ENCODE results near the gene CELA3A.
"Not testable (repeated sequence)": the region's sequence is repeated elsewhere in the genome, so short reads cannot be mapped to it uniquely, and the experiment has no call there.

DNA sequence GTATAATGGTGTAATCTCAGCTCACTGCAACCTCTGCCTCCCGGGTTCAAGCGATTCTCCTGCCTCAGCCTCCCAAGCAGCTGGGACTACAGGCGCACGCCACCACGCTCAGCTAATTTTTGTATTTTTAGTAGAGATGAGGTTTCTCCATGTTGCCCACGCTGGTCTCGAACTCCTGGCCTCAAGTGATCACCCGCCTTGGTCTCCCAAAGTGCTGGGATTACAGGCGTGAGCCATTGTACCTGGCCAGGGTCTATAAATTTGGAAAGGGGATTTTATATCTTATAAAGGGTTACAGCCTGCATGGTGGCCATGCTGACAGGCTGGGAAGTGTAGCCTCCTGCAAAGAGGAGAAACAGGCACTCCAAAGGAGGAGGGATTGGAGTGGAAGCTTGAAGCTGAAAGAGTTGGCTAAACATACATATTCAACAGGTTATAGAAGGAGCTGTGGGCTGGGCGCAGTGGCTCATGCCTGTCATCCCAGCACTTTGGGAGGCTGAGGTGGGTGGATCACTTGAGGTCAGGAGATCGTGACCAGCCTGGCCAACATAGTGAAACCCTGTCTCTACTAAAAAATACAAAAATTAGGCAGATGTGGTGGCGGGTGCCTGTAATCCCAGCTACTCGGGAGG is 13.2 kb downstream of the CELA3A start:
- TF ChIP-seq, protein P1, sequence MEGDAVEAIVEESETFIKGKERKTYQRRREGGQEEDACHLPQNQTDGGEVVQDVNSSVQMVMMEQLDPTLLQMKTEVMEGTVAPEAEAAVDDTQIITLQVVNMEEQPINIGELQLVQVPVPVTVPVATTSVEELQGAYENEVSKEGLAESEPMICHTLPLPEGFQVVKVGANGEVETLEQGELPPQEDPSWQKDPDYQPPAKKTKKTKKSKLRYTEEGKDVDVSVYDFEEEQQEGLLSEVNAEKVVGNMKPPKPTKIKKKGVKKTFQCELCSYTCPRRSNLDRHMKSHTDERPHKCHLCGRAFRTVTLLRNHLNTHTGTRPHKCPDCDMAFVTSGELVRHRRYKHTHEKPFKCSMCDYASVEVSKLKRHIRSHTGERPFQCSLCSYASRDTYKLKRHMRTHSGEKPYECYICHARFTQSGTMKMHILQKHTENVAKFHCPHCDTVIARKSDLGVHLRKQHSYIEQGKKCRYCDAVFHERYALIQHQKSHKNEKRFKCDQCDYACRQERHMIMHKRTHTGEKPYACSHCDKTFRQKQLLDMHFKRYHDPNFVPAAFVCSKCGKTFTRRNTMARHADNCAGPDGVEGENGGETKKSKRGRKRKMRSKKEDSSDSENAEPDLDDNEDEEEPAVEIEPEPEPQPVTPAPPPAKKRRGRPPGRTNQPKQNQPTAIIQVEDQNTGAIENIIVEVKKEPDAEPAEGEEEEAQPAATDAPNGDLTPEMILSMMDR (IDR thresholded peaks at IDR 0.05) = not testable (repeated sequence)
- not testable (repeated sequence) for TF ChIP-seq POLR2A (IDR thresholded peaks at IDR 0.05)

All from adrenal gland (tissue), 5 donors.